ENCODE measurements around the gene FNBP1L.

FNBP1L gene

GRCh38 chr1:93447481-93448291 lies at the start of gene FNBP1L:
FNBP1L (plus strand) TSS chr1:93448118; CDS start chr1:93448282, 164 bp downstream.
- peak; percentile 15 to 38 for DNase-seq (ENCODE audit: low read depth in 2 of 2, low spot score in 1 of 2)

- no peak for DNase-seq (ENCODE audit: low read depth in 2 of 2, low spot score in 1 of 2)
These were observed 48.1 kb upstream of the FNBP1L start for GRCh38 chr1:93399781-93400180.

GRCh38 chr1:93408203-93408602 lies 39.7 kb upstream of the FNBP1L start:
- DNase-seq (ENCODE audit: low read depth in 2 of 2, low spot score in 1 of 2), result no peak

GRCh38 chr1:93411000-93411399 lies 36.9 kb upstream of the FNBP1L start:
- no peak for DNase-seq (ENCODE audit: low read depth in 2 of 2, low spot score in 1 of 2)

- no peak for DNase-seq (ENCODE audit: low read depth in 2 of 2, low spot score in 1 of 2)
These were observed 33.2 kb upstream of the FNBP1L start for GRCh38 chr1:93414749-93415148.

GRCh38 chr1:93415296-93415695 lies 32.6 kb upstream of the FNBP1L start:
- no peak for DNase-seq (ENCODE audit: low read depth in 2 of 2, low spot score in 1 of 2)

GRCh38 chr1:93416183-93416582 lies 31.7 kb upstream of the FNBP1L start:
- DNase-seq (ENCODE audit: low read depth in 2 of 2, low spot score in 1 of 2), result no peak

- no peak for DNase-seq (ENCODE audit: low read depth in 2 of 2, low spot score in 1 of 2)
These were observed 28.6 kb upstream of the FNBP1L start for GRCh38 chr1:93419344-93419743.

- DNase-seq (ENCODE audit: low read depth in 2 of 2, low spot score in 1 of 2), result no peak
These were observed 27.5 kb upstream of the FNBP1L start for GRCh38 chr1:93420400-93420799.

- no peak for DNase-seq (ENCODE audit: low read depth in 2 of 2, low spot score in 1 of 2)
These were observed 21.7 kb upstream of the FNBP1L start for GRCh38 chr1:93426181-93426580.

GRCh38 chr1:93427656-93428055 lies 20.3 kb upstream of the FNBP1L start:
- DNase-seq (ENCODE audit: low read depth in 2 of 2, low spot score in 1 of 2), result no peak

- no peak for DNase-seq (ENCODE audit: low read depth in 2 of 2, low spot score in 1 of 2)
These were observed 14.4 kb upstream of the FNBP1L start for GRCh38 chr1:93433407-93433961.

GRCh38 chr1:93434088-93434487 lies 13.8 kb upstream of the FNBP1L start:
- no peak for DNase-seq (ENCODE audit: low read depth in 2 of 2, low spot score in 1 of 2)

GRCh38 chr1:93434987-93435386 lies 12.9 kb upstream of the FNBP1L start:
- no peak for DNase-seq (ENCODE audit: low read depth in 2 of 2, low spot score in 1 of 2)

- no peak for DNase-seq (ENCODE audit: low read depth in 2 of 2, low spot score in 1 of 2)
These were observed 12.5 kb upstream of the FNBP1L start for GRCh38 chr1:93435443-93435842.

- no peak for DNase-seq (ENCODE audit: low read depth in 2 of 2, low spot score in 1 of 2)
These were observed 11.4 kb upstream of the FNBP1L start for GRCh38 chr1:93436496-93436895.

- no peak for DNase-seq (ENCODE audit: low read depth in 2 of 2, low spot score in 1 of 2)
These were observed 9.8 kb upstream of the FNBP1L start for GRCh38 chr1:93437976-93438605.

GRCh38 chr1:93438716-93439115 lies 9.2 kb upstream of the FNBP1L start:
- DNase-seq (ENCODE audit: low read depth in 2 of 2, low spot score in 1 of 2), result no peak

GRCh38 chr1:93440272-93440671 lies 7.6 kb upstream of the FNBP1L start:
- DNase-seq (ENCODE audit: low read depth in 2 of 2, low spot score in 1 of 2), result no peak

GRCh38 chr1:93440706-93441105 lies 7.2 kb upstream of the FNBP1L start:
- no peak for DNase-seq (ENCODE audit: low read depth in 2 of 2, low spot score in 1 of 2)

GRCh38 chr1:93441589-93441988 lies 6.3 kb upstream of the FNBP1L start:
- no peak for DNase-seq (ENCODE audit: low read depth in 2 of 2, low spot score in 1 of 2)

- no peak for DNase-seq (ENCODE audit: low read depth in 2 of 2, low spot score in 1 of 2)
These were observed 5.8 kb upstream of the FNBP1L start for GRCh38 chr1:93442008-93442666.

All from stimulated activated CD8-positive, alpha-beta memory T cell treated with anti-CD3 and anti-CD28 coated beads, Interleukin-4, amount 100 ng/mL, for 4 hours (primary cell).